ENCODE results near the gene ANKRD17.

The ANKRD17 gene

GRCh38 chr4:73068491-73069337 lies 189.9 kb downstream of the ANKRD17 start:
- Histone ChIP-seq H3K4me2 (ENCODE audit: low read length) (peak overlapping the region; percentile 76), H3F3A (ENCODE audit: control insufficient read depth, insufficient read depth) (peaks cover 40% of the 10 kb centered on the region), H3K4me3 (ENCODE audit: low read length) (peak overlapping the region; percentile 85), H3K9me2 (replicated peaks; ENCODE audit: control insufficient read depth, low read length) (no peaks in the 10 kb centered on the region), H3K27me3 (ENCODE audit: control insufficient read depth, low read length) (no peaks in the 10 kb centered on the region), H4K20me1 (ENCODE audit: control insufficient read depth, insufficient read depth, low read depth, low read length) (no peaks in the 10 kb centered on the region), H3K4me1 (ENCODE audit: control insufficient read depth, low read length) (peaks cover 25% of the 10 kb centered on the region), H3K79me2 (ENCODE audit: control insufficient read depth, low read length) (peaks cover 49% of the 10 kb centered on the region), H3K27ac (ENCODE audit: low read depth, low read length) (peak overlapping the region; percentile 94), H3K36me3 (ENCODE audit: control insufficient read depth, low read length) (peaks cover 44% of the 10 kb centered on the region), H3K9me3 (ENCODE audit: control insufficient read depth, insufficient read depth, low read length) (no peaks in the 10 kb centered on the region)
- no peak for TF ChIP-seq CTCF (IDR thresholded peaks at IDR 0.05; ENCODE audit: low read depth, low read length, poor library complexity, severe bottlenecking)
- TF ChIP-seq EZH2phosphoT487 (IDR thresholded peaks at IDR 0.05; ENCODE audit: borderline replicate concordance, low read length), result no peak

GRCh38 chr4:73067971-73068394 lies 190.6 kb downstream of the ANKRD17 start:
- Histone ChIP-seq H3K27ac (ENCODE audit: low read depth, low read length) (peak overlapping the region; percentile 94), H3F3A (ENCODE audit: control insufficient read depth, insufficient read depth) (peaks cover 37% of the 10 kb centered on the region), H3K79me2 (ENCODE audit: control insufficient read depth, low read length) (peaks cover 49% of the 10 kb centered on the region), H3K4me1 (ENCODE audit: control insufficient read depth, low read length) (peaks cover 25% of the 10 kb centered on the region), H3K27me3 (ENCODE audit: control insufficient read depth, low read length) (no peaks in the 10 kb centered on the region), H3K9me2 (replicated peaks; ENCODE audit: control insufficient read depth, low read length) (no peaks in the 10 kb centered on the region), H3K9me3 (ENCODE audit: control insufficient read depth, insufficient read depth, low read length) (no peaks in the 10 kb centered on the region), H3K36me3 (ENCODE audit: control insufficient read depth, low read length) (peaks cover 48% of the 10 kb centered on the region), H3K4me3 (ENCODE audit: low read length) (peak overlapping the region; percentile 85), H4K20me1 (ENCODE audit: control insufficient read depth, insufficient read depth, low read depth, low read length) (no peaks in the 10 kb centered on the region), H3K4me2 (ENCODE audit: low read length) (peak overlapping the region; percentile 76)
- no peak for TF ChIP-seq EZH2phosphoT487 (IDR thresholded peaks at IDR 0.05; ENCODE audit: borderline replicate concordance, low read length)
- TF ChIP-seq CTCF (IDR thresholded peaks at IDR 0.05; ENCODE audit: low read depth, low read length, poor library complexity, severe bottlenecking), result no peak

DNA sequence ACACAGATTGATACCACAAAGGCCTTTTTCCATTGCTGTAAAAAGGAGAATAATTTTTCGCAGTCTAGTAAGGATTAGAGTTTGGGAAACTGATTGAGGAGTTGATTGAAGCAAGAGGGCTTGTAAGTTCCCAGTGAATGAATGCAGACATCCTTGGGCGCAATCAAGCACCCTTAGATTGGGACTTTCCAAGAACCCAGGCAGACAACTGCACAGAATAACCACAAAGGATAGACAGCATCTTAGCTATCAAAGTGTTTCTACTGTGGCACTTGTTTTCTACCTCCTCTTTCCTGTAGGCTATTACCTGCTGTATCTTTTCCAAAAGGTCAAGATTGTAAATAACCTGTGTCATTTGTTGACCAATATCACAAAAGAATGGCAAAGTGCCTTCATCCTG lies 191.7 kb downstream of the ANKRD17 start:
- Histone ChIP-seq H3K79me2 (ENCODE audit: control insufficient read depth, low read length) (peaks cover 53% of the 10 kb centered on the region), H3F3A (ENCODE audit: control insufficient read depth, insufficient read depth) (peaks cover 27% of the 10 kb centered on the region), H3K27ac (ENCODE audit: low read depth, low read length) (no peak overlapping the region), H3K27me3 (ENCODE audit: control insufficient read depth, low read length) (no peaks in the 10 kb centered on the region), H3K4me3 (ENCODE audit: low read length) (peak overlapping the region; percentile 35), H4K20me1 (ENCODE audit: control insufficient read depth, insufficient read depth, low read depth, low read length) (no peaks in the 10 kb centered on the region), H3K4me1 (ENCODE audit: control insufficient read depth, low read length) (peaks cover 25% of the 10 kb centered on the region), H3K36me3 (ENCODE audit: control insufficient read depth, low read length) (peaks cover 52% of the 10 kb centered on the region), H3K9me2 (replicated peaks; ENCODE audit: control insufficient read depth, low read length) (no peaks in the 10 kb centered on the region), H3K4me2 (ENCODE audit: low read length) (peak overlapping the region; percentile 25), H3K9me3 (ENCODE audit: control insufficient read depth, insufficient read depth, low read length) (no peaks in the 10 kb centered on the region)
- no peak for TF ChIP-seq CTCF (IDR thresholded peaks at IDR 0.05; ENCODE audit: low read depth, low read length, poor library complexity, severe bottlenecking)
- no peak for TF ChIP-seq EZH2phosphoT487 (IDR thresholded peaks at IDR 0.05; ENCODE audit: borderline replicate concordance, low read length)

Measured in DOHH2 (cell line).